ENCODE results near the gene PPP2R5C. TPM values are rescaled to one million over a fixed set of nuclear protein-coding genes. Genes with fewer than 3 reads are reported as not detected.

PPP2R5C gene
- total RNA-seq, 1 experiment from 2014 or later = 93.0 TPM

GRCh38 chr14:101858791-101859537 lies 97.5 kb downstream of the PPP2R5C start:
- H3K56ac ChIP-seq (ENCODE audit: insufficient read length, low read depth, low read length) = no peak overlapping the region
- H3K4me1 ChIP-seq (ENCODE audit: insufficient read depth, low read length) = no peaks in the 10 kb centered on the region
- Mint-ChIP-seq H3K4me1 (no peaks in the 10 kb centered on the region; a peak in 1 of 4 replicates), H3K4me3 (no peak overlapping the region), H3K27ac (peak overlapping the region in 1 of 3 experiments; percentile 29; a peak in 1 of 7 replicates), H3K36me3 (ENCODE audit: insufficient read depth in 1 of 3, low read depth in 3 of 3) (peaks cover 0 to 18% (median 4%) of the 10 kb centered on the region in 3 experiments; a peak in 4 of 7 replicates), H3K9me3 (no peaks in the 10 kb centered on the region), H3K27me3 (ENCODE audit: low read depth) (no peaks in the 10 kb centered on the region)
- H3T11ph ChIP-seq (ENCODE audit: low read length) = no peak overlapping the region
- no peaks in the 10 kb centered on the region for H3K9me3 ChIP-seq (ENCODE audit: control insufficient read depth, low read depth, low read length)
- H4K20me1 ChIP-seq (ENCODE audit: control insufficient read depth, insufficient read depth, insufficient read length) = no peaks in the 10 kb centered on the region
- no peak overlapping the region for H2AFZ ChIP-seq (ENCODE audit: low read length)
- H3K9ac ChIP-seq (ENCODE audit: extremely low read depth, insufficient read length, low read length) = no peak overlapping the region
- no peak overlapping the region for H2BK5ac ChIP-seq (ENCODE audit: insufficient read length, low read length)
- H4K5ac ChIP-seq (ENCODE audit: insufficient read length, low read depth, low read length) = no peak overlapping the region
- H3K14ac ChIP-seq (ENCODE audit: insufficient read depth, low read length) = no peak overlapping the region
- no peak overlapping the region for H3K4ac ChIP-seq (ENCODE audit: low read depth, low read length)
- H2BK12ac ChIP-seq (ENCODE audit: insufficient read length, low read depth, low read length) = no peak overlapping the region
- H3K23ac ChIP-seq (ENCODE audit: insufficient read length, low read depth, low read length) = no peak overlapping the region
- peaks cover 3% of the 10 kb centered on the region for H3K79me1 ChIP-seq (ENCODE audit: insufficient read depth, low read depth, low read length, poor library complexity, severe bottlenecking)
- WGBS (ENCODE audit: extremely low coverage, insufficient read length, low lambda C conversion rate) = no CpG with 5 or more reads among the region's 17 CpGs
- no peaks in the 10 kb centered on the region for H3K27me3 ChIP-seq (ENCODE audit: insufficient read depth, low read length)
- no peak overlapping the region for H3K27ac ChIP-seq (ENCODE audit: insufficient read length, low read depth, low read length)
- no peak overlapping the region for H2BK20ac ChIP-seq (ENCODE audit: low read depth, low read length, poor library complexity, severe bottlenecking)
- no peak overlapping the region for H2BK120ac ChIP-seq (ENCODE audit: low read depth, low read length, poor library complexity, severe bottlenecking)
- H2BK15ac ChIP-seq (ENCODE audit: low read depth, low read length) = no peak overlapping the region
- no peak overlapping the region for H3K18ac ChIP-seq (ENCODE audit: insufficient read length, low read depth, low read length)
- H4K91ac ChIP-seq (ENCODE audit: insufficient read length, low read depth, low read length) = no peak overlapping the region
- H3K79me2 ChIP-seq (ENCODE audit: insufficient read depth, low read length) = no peaks in the 10 kb centered on the region
- no peak for DNase-seq
- no peaks in the 10 kb centered on the region for H3K23me2 ChIP-seq (ENCODE audit: insufficient read length, low read depth, low read length, poor library complexity, severe bottlenecking)
- no peak overlapping the region for H3K4me2 ChIP-seq (ENCODE audit: insufficient read depth, insufficient read length, low read length)
- no peak overlapping the region for H4K8ac ChIP-seq (replicated peaks; ENCODE audit: insufficient read length, low read depth, low read length)
- no peak for TF ChIP-seq CTCF (conservative IDR thresholded peaks at IDR 0.05)
- H2AK5ac ChIP-seq (ENCODE audit: insufficient read length, low read length) = no peak overlapping the region
